ENCODE data around the gene PIK3C3. TPM values are rescaled to one million over a fixed set of nuclear protein-coding genes. Genes with fewer than 3 reads are reported as not detected.

The PIK3C3 gene
- total and polyA plus RNA-seq, 2 of the 8 experiments (the other 6 are each of a cell fraction or from before 2014, with no cell fraction given), result 15.3 to 47.4 TPM

GRCh38 chr18:41923446-41923845 lies 31.6 kb upstream of the PIK3C3 start:
- POLR2A ChIA-PET (ENCODE audit: partially characterized antibody), result no interaction called here
- Histone ChIP-seq H3K56ac (replicated peaks; ENCODE audit: insufficient read length, low read depth, low read length) (no peak overlapping the region), H3K4ac (replicated peaks; ENCODE audit: insufficient read length, low read depth, low read length) (no peak overlapping the region), H2BK120ac (replicated peaks; ENCODE audit: low read depth, low read length) (no peak overlapping the region), H3K4me3 (ENCODE audit: extremely low read depth in 1 of 4, insufficient read depth in 2 of 4, low read depth in 3 of 4, low read length in 4 of 4) (no peak overlapping the region), H3K27me3 (replicated peaks in 1 of 4; ENCODE audit: control insufficient read depth in 3 of 4, extremely low read depth in 1 of 4, insufficient read depth in 3 of 4, low read length in 3 of 4) (no peaks in the 10 kb centered on the region), H3K14ac (ENCODE audit: insufficient read length) (no peak overlapping the region), H3K18ac (ENCODE audit: extremely low read depth, low read length) (no peak overlapping the region), H4K8ac (ENCODE audit: extremely low read depth, insufficient read depth, low read length) (no peak overlapping the region), H2BK12ac (ENCODE audit: low read depth, low read length) (no peak overlapping the region), H2AK5ac (ENCODE audit: low read depth, low read length) (no peak overlapping the region), H3K79me2 (ENCODE audit: control insufficient read depth in 1 of 2, insufficient read depth in 2 of 2, low read length in 2 of 2) (no peaks in the 10 kb centered on the region), H3K79me1 (ENCODE audit: low read depth, low read length) (no peaks in the 10 kb centered on the region), H4K5ac (ENCODE audit: insufficient read length, low read depth, low read length) (no peak overlapping the region), H3K36me3 (ENCODE audit: control insufficient read depth in 2 of 4, insufficient read depth in 4 of 4, low read length in 3 of 4) (no peaks in the 10 kb centered on the region), H2BK20ac (ENCODE audit: low read length) (no peak overlapping the region), H2AFZ (ENCODE audit: low read length) (no peak overlapping the region), H3K4me1 (replicated peaks in 1 of 4; ENCODE audit: control insufficient read depth in 3 of 4, insufficient read depth in 4 of 4, low read length in 3 of 4) (no peaks in the 10 kb centered on the region), H2BK15ac (ENCODE audit: low read length) (no peak overlapping the region), H4K91ac (replicated peaks; ENCODE audit: insufficient read length, low read length) (no peak overlapping the region), H2BK5ac (ENCODE audit: low read depth, low read length) (no peak overlapping the region), H3K23ac (ENCODE audit: insufficient read length) (no peak overlapping the region), H3K23me2 (ENCODE audit: low read depth, low read length) (no peaks in the 10 kb centered on the region), H3K27ac (ENCODE audit: low read depth, low read length) (no peak overlapping the region), H3K9ac (replicated peaks in 1 of 4; ENCODE audit: extremely low read depth in 1 of 4, low read depth in 3 of 4, low read length in 3 of 4) (no peak overlapping the region), H3K4me2 (ENCODE audit: insufficient read depth in 1 of 2, low read depth in 2 of 2, low read length in 2 of 2) (no peak overlapping the region), H4K20me1 (replicated peaks in 1 of 2; ENCODE audit: control insufficient read depth in 1 of 2, insufficient read depth in 2 of 2, low read length in 2 of 2) (no peaks in the 10 kb centered on the region), H3K9me3 (ENCODE audit: insufficient read depth in 2 of 2, low read depth in 1 of 2, low read length in 1 of 2) (no peaks in the 10 kb centered on the region)
- no peak for TF ChIP-seq SP1 (IDR thresholded peaks at IDR 0.05; ENCODE audit: low read depth, low read length)
- no peak for TF ChIP-seq SAP30 (IDR thresholded peaks at IDR 0.05; ENCODE audit: insufficient read depth, insufficient replicate concordance, low read length)
- TF ChIP-seq GABPA (IDR thresholded peaks at IDR 0.05; ENCODE audit: borderline replicate concordance, insufficient read depth, low read length), result no peak
- no peak for TF ChIP-seq USF2 (IDR thresholded peaks at IDR 0.05; ENCODE audit: low read length)
- no peak for TF ChIP-seq BCL11A (IDR thresholded peaks at IDR 0.05; ENCODE audit: low read depth in 2 of 2, low read length in 2 of 2)
- no peak for TF ChIP-seq POLR2A (IDR thresholded peaks at IDR 0.05; ENCODE audit: control extremely low read depth in 1 of 2, low read depth in 2 of 2, low read length in 2 of 2)
- no peak for TF ChIP-seq CHD2 (IDR thresholded peaks at IDR 0.05; ENCODE audit: low read length)
- TF ChIP-seq JUN (IDR thresholded peaks at IDR 0.05; ENCODE audit: low read depth, low read length), result no peak
- TF ChIP-seq SP4 (IDR thresholded peaks at IDR 0.05; ENCODE audit: low read length), result no peak
- TF ChIP-seq ZNF274 (IDR thresholded peaks at IDR 0.05; ENCODE audit: borderline replicate concordance, extremely low read depth, low read length), result no peak
- no peak for TF ChIP-seq CEBPB (IDR thresholded peaks at IDR 0.05; ENCODE audit: low read depth, low read length)
- FAIRE-seq (no peak), DNase-seq (ENCODE audit: low read depth in 1 of 2, low spot score in 2 of 2) (no peak)
- CTCF ChIA-PET (ENCODE audit: partially characterized antibody), result no interaction called here
